Tibial nerve (tissue), 4 donors: ENCODE results near the gene ZNF335. TPM values are rescaled to one million over a fixed set of nuclear protein-coding genes. Genes with fewer than 3 reads are reported as not detected.
"Not testable (repeated sequence)": the region's sequence is repeated elsewhere in the genome, so short reads cannot be mapped to it uniquely, and the experiment has no call there.

ENCODE experiments used
- DNase-seq, 2 donors: peaks; one replicate each; pipeline ENCODE4 v3.0.0-alpha.2; 2019; ENCODE audit warnings: low spot score in 2 of 2
- H3K27ac ChIP-seq, 4 donors: fragments of 200-600 bp; sonication (generic) in 3 of 4; one replicate each; pipeline ENCODE4 v1.5.1; 2017 to 2019; ENCODE audit warnings: mild to moderate bottlenecking in 1 of 4
- H3K27me3 ChIP-seq, 2 donors: fragments of 200-600 bp; sonication (generic) in 1 of 2; one replicate each; pipeline versions ENCODE4 v1.5.1 to v1.6.0; 2017 to 2019
- H3K36me3 ChIP-seq, 3 donors: fragments of 200-600 bp; sonication (generic); one replicate each; pipeline ENCODE4 v1.5.1; 2018 to 2019
- H3K4me1 ChIP-seq, 4 donors: fragments of 200-600 bp; sonication (generic) in 3 of 4; one replicate each; pipeline ENCODE4 v1.5.1; 2017 to 2019
- H3K4me3 ChIP-seq, 4 donors: fragments of 200-600 bp; sonication (generic) in 3 of 4; one replicate each; pipeline ENCODE4 v1.5.1; 2017 to 2019; ENCODE audit warnings: mild to moderate bottlenecking in 1 of 4, moderate library complexity in 1 of 4
- H3K9me3 ChIP-seq, 4 donors: fragments of 200-600 bp; sonication (generic) in 3 of 4; one replicate each; pipeline ENCODE4 v1.5.1; 2017 to 2019
- EP300 ChIP-seq, 2 donors: sonication (generic); formaldehyde crosslinking; IDR thresholded peaks; one replicate each; pipeline ENCODE4 v1.6.1; 2017; ENCODE audit warnings: antibody characterized with exemption in 2 of 2, mild to moderate bottlenecking in 1 of 2
- POLR2A ChIP-seq, 2 donors: fragments of 450-650 bp; IDR thresholded peaks; one replicate each; pipeline ENCODE4 v1.6.1; 2017; ENCODE audit warnings: antibody characterized with exemption in 2 of 2, mild to moderate bottlenecking in 2 of 2, moderate library complexity in 2 of 2
- WGBS, 2 donors: methylation state at CpG; one replicate each; pipeline ENCODE4 v1.1.5; 2018; 5-methylcytosine and 5-hydroxymethylcytosine counted together
- total RNA-seq, 4 donors: library from RNA; depleted of rRNA; stranded (reverse); fragments of >200 nt; gene quantifications; one replicate each; pipeline ENCODE4 v1.1.0, GENCODE V29; 2016
- TF ChIP-seq, protein P1 (sequence below), 5 experiments: fragments of 200-600 bp in 3 of 5; fragments of 450-650 bp in 2 of 5; sonication (generic) in 3 of 5; IDR thresholded peaks; one replicate each; pipeline ENCODE4 v1.5.1; 2016 to 2019; ENCODE audit warnings: antibody characterized with exemption in 5 of 5, mild to moderate bottlenecking in 3 of 5, moderate library complexity in 2 of 5

The ZNF335 gene
- total RNA-seq, 4 donors from 2014 or later: 24.3 to 42.3 (median 28.6) TPM

DNA sequence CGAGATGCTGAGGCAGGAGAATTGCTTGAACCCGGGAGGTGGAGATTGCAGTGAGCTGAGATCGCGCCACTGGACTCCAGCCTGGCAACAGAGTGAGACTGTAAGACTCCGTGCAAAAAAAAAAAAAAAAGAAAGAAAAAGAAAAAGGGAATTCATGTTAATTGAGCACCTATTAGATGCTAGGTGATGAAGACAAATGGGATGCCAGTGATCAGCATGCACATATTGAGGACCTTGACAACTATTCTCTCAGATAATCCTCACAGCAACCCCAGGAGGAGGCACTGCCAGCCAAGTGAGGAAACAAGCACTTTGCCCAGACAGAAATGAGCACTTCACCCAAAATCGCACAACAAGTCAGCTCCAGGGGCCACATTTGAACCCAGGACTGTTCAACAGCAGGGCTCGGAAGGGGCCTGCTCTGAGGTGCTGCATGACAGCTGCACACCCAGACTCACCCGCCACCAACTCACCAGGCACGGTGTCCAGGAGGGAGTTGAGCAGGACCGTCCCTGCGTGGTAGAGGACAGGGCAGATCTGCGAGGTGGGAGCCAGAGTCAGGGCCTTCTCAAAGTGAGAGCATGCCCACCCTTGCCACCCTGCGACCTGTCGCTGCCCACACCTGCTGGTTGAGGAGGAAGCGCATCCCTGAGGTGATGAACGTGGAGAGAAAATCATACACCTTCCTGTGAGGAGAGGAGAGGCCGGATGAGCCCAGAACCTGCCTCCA is 64.6 kb downstream of the ZNF335 start:
- Histone ChIP-seq H3K27ac (no peak overlapping the region), H3K36me3 (peaks cover 0 to 56% (median 0%) of the 10 kb centered on the region in 3 donors), H3K4me3 (no peak overlapping the region), H3K27me3 (no peaks in the 10 kb centered on the region), H3K9me3 (no peaks in the 10 kb centered on the region), H3K4me1 (peaks cover 0 to 24% (median 7%) of the 10 kb centered on the region in 4 donors)
- no peak for DNase-seq
- 96 to 97% methylated on average over 17 of the region's 17 CpGs for WGBS, 2 donors
- TF ChIP-seq POLR2A (IDR thresholded peaks at IDR 0.05) (no peak), EP300 (IDR thresholded peaks at IDR 0.05) (no peak)
- TF ChIP-seq, protein P1, sequence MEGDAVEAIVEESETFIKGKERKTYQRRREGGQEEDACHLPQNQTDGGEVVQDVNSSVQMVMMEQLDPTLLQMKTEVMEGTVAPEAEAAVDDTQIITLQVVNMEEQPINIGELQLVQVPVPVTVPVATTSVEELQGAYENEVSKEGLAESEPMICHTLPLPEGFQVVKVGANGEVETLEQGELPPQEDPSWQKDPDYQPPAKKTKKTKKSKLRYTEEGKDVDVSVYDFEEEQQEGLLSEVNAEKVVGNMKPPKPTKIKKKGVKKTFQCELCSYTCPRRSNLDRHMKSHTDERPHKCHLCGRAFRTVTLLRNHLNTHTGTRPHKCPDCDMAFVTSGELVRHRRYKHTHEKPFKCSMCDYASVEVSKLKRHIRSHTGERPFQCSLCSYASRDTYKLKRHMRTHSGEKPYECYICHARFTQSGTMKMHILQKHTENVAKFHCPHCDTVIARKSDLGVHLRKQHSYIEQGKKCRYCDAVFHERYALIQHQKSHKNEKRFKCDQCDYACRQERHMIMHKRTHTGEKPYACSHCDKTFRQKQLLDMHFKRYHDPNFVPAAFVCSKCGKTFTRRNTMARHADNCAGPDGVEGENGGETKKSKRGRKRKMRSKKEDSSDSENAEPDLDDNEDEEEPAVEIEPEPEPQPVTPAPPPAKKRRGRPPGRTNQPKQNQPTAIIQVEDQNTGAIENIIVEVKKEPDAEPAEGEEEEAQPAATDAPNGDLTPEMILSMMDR (IDR thresholded peaks at IDR 0.05): no peak

DNA sequence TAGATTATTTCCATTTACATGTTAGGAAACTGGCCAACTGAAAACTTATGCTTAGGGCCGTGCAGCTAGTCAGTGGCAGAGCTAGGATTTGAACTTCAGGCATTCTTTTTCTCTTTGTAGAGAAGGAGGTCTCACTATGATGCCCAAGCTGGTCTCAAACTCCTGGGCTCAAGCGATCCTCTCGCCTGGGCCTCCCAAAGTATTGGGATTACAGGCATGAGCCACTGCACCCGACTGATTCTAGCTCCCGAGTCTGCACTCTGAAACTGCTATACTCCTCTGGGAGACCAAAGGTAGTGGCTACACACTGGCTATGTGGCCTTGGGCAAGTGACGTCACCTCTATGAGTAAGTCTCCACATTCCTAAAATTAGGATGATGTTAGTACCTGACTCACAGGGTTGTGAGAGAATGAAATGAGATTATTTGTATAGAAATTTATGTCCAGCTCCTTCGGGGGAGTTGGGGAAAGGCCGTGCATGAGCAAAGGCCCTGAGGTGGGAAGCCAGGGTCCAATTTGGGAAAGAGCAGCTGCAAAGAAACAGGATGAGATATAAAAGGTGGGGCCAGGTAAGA is 66.4 kb downstream of the ZNF335 start:
- WGBS, 2 donors: 87 to 88% methylated on average over 8 of the region's 8 CpGs

DNA sequence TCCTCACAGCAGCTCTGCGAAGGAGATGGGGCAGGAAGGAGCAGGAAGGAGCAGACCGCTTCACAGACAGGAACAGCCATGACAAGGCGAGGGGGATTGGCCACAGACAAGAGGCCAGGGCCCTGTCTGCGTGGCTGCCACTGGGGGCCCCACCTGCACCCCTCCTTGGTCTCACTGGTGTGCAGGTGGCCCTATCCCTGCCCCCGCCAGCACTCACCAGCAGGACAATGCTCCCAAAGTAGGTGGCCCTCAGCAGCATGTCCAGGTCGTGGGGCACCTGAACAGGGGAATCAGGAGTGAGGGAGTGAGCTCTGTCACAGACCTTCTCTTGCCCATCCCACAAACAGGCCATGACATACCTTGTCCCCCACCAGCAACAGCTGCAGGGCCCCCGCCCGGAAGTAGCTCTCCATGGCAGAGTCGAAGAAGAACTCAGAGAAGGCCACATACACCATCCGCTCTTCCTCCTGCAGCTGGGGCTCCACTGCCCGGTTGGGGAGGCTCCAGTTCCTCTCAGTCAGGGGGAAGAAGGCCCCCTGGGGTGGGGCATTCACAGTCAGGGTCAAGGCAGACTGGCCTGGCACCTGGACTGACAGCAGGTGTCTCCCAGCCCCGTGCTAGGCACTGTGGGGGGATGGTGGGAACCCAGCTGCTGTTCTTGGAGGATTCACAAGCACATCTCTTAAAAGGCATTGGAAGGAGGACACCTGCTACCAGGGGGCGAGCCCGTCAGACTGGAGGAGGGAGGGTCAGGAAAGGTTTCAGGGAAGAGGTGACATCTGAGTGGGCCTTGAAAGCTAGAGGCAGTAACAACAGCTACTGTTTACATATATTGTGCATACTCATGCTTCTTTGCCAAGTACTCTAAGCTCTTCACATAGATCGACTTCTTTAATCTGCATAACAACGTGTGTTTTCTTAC is 67.2 kb downstream of the ZNF335 start:
- no peaks in the 10 kb centered on the region for H3K27me3 ChIP-seq
- H3K4me3 ChIP-seq: no peak overlapping the region
- peaks cover 0 to 80% (median 0%) of the 10 kb centered on the region in 3 donors for H3K36me3 ChIP-seq
- no peak overlapping the region for H3K27ac ChIP-seq
- WGBS, 2 donors: 82 to 84% methylated on average over 15 to 16 of the region's 16 CpGs
- no peaks in the 10 kb centered on the region for H3K9me3 ChIP-seq
- peaks cover 0 to 1% (median 0%) of the 10 kb centered on the region in 4 donors for H3K4me1 ChIP-seq
- no peak for DNase-seq
- TF ChIP-seq EP300 (IDR thresholded peaks at IDR 0.05) (no peak), POLR2A (IDR thresholded peaks at IDR 0.05) (no peak)
- TF ChIP-seq, protein P1 (IDR thresholded peaks at IDR 0.05): no peak

More for the DNA sequence above, 66.4 kb downstream of the ZNF335 start:
- Histone ChIP-seq H3K4me3 (no peak overlapping the region), H3K4me1 (peaks cover 0 to 9% (median 0%) of the 10 kb centered on the region in 4 donors), H3K27me3 (no peaks in the 10 kb centered on the region), H3K27ac (no peak overlapping the region), H3K36me3 (peaks cover 0 to 74% (median 0%) of the 10 kb centered on the region in 3 donors), H3K9me3 (no peaks in the 10 kb centered on the region)
- no peak for DNase-seq
- TF ChIP-seq POLR2A (IDR thresholded peaks at IDR 0.05): no peak
- TF ChIP-seq, protein P1 (IDR thresholded peaks at IDR 0.05): no peak
- no peak for TF ChIP-seq EP300 (IDR thresholded peaks at IDR 0.05)

DNA sequence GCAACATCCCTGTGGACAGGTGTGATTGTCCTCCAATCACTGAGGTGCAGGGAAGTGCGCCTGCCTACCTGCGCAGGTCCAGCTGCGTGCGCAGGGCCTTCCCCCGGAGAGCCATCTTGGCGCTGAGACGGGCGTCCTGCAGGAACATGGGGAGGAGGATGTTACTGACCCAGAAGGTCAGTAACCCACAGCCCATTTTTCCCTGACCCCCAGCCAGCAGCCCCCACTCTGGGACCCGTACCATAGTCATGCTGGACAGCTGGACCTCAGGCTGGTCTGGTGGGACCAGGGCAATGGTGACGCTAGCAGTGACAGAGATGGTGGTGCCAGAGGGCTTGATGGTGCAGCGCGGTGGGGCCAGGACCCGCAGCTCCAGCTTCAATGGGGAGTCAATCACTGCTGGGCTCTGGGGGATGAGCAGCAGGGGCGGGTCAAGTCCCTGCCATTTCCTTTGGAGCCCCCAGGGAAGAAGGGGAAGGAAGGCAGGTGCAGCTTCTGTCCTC is 69.8 kb downstream of the ZNF335 start:
- H3K4me3 ChIP-seq: no peak overlapping the region
- DNase-seq: no peak
- H3K27me3 ChIP-seq: no peaks in the 10 kb centered on the region
- H3K27ac ChIP-seq: no peak overlapping the region
- H3K4me1 ChIP-seq: no peaks in the 10 kb centered on the region
- TF ChIP-seq EP300 (IDR thresholded peaks at IDR 0.05): no peak
- TF ChIP-seq, protein P1 (IDR thresholded peaks at IDR 0.05): no peak
- TF ChIP-seq POLR2A (IDR thresholded peaks at IDR 0.05): no peak
- H3K36me3 ChIP-seq: peaks cover 0 to 92% (median 0%) of the 10 kb centered on the region in 3 donors
- WGBS, 2 donors: 82 to 85% methylated on average over 14 of the region's 14 CpGs
- no peaks in the 10 kb centered on the region for H3K9me3 ChIP-seq

DNA sequence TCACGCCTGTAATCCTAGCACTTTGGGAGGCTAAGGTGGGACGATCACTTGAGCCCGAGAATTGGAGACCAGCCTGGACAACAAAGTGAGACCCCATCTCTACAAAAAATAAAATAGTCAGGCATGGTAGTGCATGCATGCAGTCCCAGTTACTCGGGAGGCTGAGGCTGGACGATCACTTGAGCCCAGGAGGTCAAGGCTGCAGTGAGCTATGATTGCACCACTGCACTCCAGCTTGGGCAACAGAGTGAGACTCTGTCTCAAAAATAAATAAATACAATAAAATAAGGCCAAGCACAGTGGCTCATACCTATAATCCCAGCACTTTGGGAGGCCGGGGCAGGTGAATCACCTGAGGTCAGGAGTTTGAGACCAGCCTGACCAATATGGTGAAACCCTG is 70.7 kb downstream of the ZNF335 start:
- not testable (repeated sequence) for H3K4me3 ChIP-seq, H3K27ac ChIP-seq, H3K9me3 ChIP-seq, H3K27me3 ChIP-seq, DNase-seq, H3K4me1 ChIP-seq
- peaks cover 0 to 99% (median 6%) of the 10 kb centered on the region in 3 donors for H3K36me3 ChIP-seq
- 95 to 97% methylated on average over 6 of the region's 6 CpGs for WGBS, 2 donors
